ENCODE data around the gene JAG1.

GRCh38 chr20:10597637-10598036 lies 76.2 kb downstream of the JAG1 start:
- TF ChIP-seq POLR2A (IDR thresholded peaks at IDR 0.05): no peak
- no peak for TF ChIP-seq EP300 (IDR thresholded peaks at IDR 0.05)
- TF ChIP-seq CTCF (IDR thresholded peaks at IDR 0.05): no peak
